ENCODE data around the gene RAB20.
A peak's percentile ranks its signal among the peaks of the same experiment; 100 is the strongest.
"Not testable (repeated sequence)": the region's sequence is repeated elsewhere in the genome, so short reads cannot be mapped to it uniquely, and the experiment has no call there.

RAB20 gene

GRCh38 chr13:110486880-110487279 is 74.6 kb downstream of the RAB20 start:
- not testable (repeated sequence) for DNase-seq

DNA sequence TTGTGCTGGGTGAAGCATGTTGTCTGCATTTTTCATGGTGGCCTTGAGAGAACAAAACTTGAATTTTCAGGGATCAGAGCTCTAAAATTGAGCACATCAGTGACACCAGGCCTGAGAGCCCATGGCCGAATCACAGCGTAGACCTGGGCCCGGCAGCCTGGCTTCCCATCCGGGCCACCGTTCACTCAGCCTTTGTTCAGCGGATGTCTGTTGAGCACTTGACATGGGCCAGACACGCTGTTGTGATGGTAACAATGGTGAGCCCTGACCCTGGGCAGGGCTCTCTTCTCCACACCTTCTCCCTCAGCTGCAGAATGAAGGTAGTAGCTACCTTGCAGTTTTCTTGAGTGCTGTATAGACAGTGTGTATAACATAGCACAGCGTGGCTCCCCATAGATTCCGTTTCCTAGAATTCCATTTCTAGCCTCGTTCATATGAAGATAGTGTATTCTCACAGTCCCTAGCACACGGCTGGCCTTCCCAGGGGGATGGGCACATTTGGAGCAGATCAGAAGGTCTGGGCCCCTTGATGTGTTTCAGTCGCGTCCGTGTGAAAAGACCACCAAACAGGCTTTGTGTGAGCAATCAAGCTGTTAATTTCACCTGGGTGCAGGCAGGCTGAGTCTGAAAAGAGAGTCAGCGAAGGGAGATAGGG is 75.3 kb downstream of the RAB20 start:
- no peak for DNase-seq

- peak; percentile 70 for DNase-seq
Observed at GRCh38 chr13:110485604-110486003, 75.9 kb downstream of the RAB20 start.

DNA sequence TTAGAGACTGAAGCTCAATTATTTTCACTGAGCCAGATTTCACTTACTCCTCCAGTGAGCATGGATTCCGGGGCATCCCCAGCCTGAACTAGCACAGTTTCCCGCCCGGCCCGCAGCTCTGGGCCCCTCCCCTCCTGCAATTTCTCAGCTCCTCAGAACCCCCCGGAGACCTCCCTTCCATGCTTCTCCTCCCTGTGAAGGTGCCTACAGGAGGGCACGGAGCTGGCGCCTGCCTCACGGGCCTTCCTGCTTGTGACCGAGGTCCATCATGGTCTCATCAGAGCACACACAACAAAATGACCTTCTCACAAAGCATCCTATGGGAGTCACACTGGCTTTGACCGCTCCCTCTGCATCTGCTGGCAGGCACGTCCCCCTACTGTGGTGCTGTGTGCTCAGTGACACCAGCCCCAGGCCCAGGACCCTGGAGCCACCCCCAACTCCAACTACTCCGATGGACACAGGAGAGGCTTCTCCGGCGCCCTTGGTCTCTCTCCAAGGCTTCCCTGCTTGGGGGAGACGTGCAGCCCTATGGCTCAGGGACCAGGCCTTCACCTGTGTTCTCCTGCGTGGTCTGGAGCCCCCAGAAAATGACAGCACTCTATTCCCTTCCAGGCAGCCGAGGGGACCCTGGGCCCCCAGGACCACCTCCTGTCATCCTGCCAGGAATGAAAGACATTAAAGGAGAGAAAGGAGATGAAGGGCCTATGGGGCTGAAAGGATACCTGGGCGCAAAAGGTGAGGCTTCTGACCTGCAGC is 77.1 kb downstream of the RAB20 start:
- DNase-seq, result no peak

DNA sequence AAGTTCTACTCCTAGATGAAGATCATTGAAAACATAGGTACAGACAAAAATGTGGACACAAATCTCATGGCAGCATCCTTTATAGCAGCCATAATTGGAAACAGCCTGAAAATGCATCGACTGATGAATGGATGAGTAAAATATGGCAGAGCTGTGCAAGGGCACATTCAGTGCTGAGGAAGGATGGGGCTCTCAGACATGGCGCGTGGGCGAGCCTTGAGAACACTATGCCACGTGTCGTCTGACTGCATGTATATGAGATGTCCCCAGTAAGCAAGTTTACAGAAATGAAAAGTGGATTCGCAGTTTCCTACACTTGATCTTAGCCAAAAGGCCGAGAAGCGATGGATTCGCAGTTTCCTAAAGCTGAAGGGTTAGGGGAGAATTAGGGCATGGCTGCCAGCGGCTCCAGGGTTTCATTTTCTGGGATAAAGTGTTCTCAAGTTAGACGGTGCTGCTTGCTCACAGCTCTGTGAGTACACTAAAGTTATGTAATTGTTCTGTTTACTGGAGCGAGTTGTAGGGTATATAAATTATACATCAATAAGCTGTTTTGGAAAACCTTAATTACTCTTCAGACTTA is 78.0 kb downstream of the RAB20 start:
- no peak for DNase-seq

GRCh38 chr13:110480161-110480560 is 81.4 kb downstream of the RAB20 start:
- no peak for DNase-seq

DNA sequence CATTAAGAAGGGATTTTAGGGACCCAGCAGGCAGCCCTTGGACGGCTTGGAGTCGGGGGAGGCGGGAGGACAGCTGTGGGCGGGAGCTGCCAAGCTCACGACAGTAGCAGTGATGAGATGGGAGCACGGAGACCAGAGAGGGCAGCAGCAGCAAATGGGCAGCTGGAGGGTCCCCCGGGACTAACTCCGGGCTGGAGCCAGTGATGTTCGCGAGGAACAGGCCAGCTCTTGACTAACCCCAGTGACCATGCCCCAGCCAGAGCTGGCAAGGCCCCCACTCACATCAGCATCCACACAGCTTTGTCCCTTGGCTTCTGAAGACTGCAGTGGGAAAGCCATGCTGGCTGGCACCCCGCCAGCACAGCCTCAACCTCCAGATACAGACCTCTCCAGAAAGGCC is 81.9 kb downstream of the RAB20 start:
- DNase-seq, result no peak

- no peak for DNase-seq
Observed at GRCh38 chr13:110479215-110479545, 82.3 kb downstream of the RAB20 start.

GRCh38 chr13:110478405-110479214 is 82.9 kb downstream of the RAB20 start:
- no peak for DNase-seq

DNA sequence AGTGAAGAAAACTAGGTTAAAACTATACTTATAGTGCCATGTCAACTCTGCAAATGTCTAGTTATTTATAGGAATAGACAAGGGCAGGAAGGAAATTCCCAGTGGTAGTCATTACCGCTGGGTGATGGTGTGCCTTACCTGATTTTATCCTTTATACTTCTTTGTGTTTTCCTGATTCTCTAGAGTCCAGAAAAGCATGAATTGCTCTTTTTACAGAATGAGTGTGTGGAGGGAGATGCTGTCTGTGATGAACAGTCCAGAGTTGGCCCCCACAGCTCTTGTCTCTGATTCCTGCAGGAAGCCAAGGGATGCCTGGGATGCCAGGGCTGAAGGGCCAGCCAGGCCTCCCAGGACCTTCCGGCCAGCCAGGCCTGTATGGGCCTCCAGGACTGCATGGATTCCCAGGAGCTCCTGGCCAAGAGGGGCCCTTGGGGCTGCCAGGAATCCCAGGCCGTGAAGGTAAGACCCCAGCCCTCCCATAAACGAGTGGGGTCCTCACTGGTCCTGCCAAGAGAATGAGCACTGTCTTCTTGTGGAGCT is 83.7 kb downstream of the RAB20 start:
- no peak for DNase-seq

- DNase-seq, result no peak
Observed at GRCh38 chr13:110476220-110476617, 85.3 kb downstream of the RAB20 start.

- no peak for DNase-seq
Observed at GRCh38 chr13:110475550-110476219, 85.8 kb downstream of the RAB20 start.

- DNase-seq, result no peak
Observed at GRCh38 chr13:110475117-110475516, 86.4 kb downstream of the RAB20 start.

- DNase-seq, result no peak
Observed at GRCh38 chr13:110474713-110475112, 86.8 kb downstream of the RAB20 start.
